Activated CD4-positive, CD25-positive, alpha-beta regulatory T cell (primary cell): Measurements from ENCODE around the gene MYO1F.
"Not testable (repeated sequence)": the region's sequence is repeated elsewhere in the genome, so short reads cannot be mapped to it uniquely, and the experiment has no call there.

Experiments
- DNase-seq, 4 experiments: peaks; one replicate each; lab custom pipeline; 2025; lab: John Stamatoyannopoulos, UW

Gene MYO1F

GRCh38 chr19:8517551-8518442 lies 59.4 kb downstream of the MYO1F start:
- peak in 2 of 4 experiments; percentile 41 to 50 for DNase-seq

GRCh38 chr19:8515317-8515716 lies 61.9 kb downstream of the MYO1F start:
- DNase-seq: no peak

- DNase-seq: not testable (repeated sequence)
These were observed 62.7 kb downstream of the MYO1F start for GRCh38 chr19:8514505-8515009.

GRCh38 chr19:8513687-8514504 lies 63.3 kb downstream of the MYO1F start, which contains the start of gene ZNF414:
Gene ZNF414 (minus strand): TSS chr19:8514167. CDS start chr19:8514046, 121 bp downstream.
- DNase-seq: peak; percentile 93 to 96 (median 94)

GRCh38 chr19:8513036-8513686 lies 64.1 kb downstream of the MYO1F start:
- no peak for DNase-seq

- DNase-seq: no peak
These were observed 64.9 kb downstream of the MYO1F start for GRCh38 chr19:8512115-8512967.

GRCh38 chr19:8511573-8512101 lies 65.6 kb downstream of the MYO1F start:
- DNase-seq: no peak

- DNase-seq: no peak
These were observed 66.6 kb downstream of the MYO1F start for GRCh38 chr19:8510589-8511115.

- DNase-seq: no peak
These were observed 70.8 kb downstream of the MYO1F start for GRCh38 chr19:8506402-8506957.

- DNase-seq: peak; percentile 33 to 63 (median 52)
These were observed 71.4 kb downstream of the MYO1F start for GRCh38 chr19:8505680-8506401.

GRCh38 chr19:8504919-8505318 lies 72.3 kb downstream of the MYO1F start:
- no peak for DNase-seq

- no peak for DNase-seq
These were observed 73.1 kb downstream of the MYO1F start for GRCh38 chr19:8504171-8504570.

- DNase-seq: no peak
These were observed 73.7 kb downstream of the MYO1F start for GRCh38 chr19:8503510-8503909.

- no peak for DNase-seq
These were observed 75.3 kb downstream of the MYO1F start for GRCh38 chr19:8501981-8502380.

- DNase-seq: no peak
These were observed 75.7 kb downstream of the MYO1F start for GRCh38 chr19:8501516-8501915.

- no peak for DNase-seq
These were observed 77.1 kb downstream of the MYO1F start for GRCh38 chr19:8500158-8500557.

- DNase-seq: no peak
These were observed 78.0 kb downstream of the MYO1F start for GRCh38 chr19:8499048-8499833.

- DNase-seq: no peak
These were observed 78.9 kb downstream of the MYO1F start for GRCh38 chr19:8498295-8498694.

GRCh38 chr19:8494158-8494557 lies 83.1 kb downstream of the MYO1F start:
- DNase-seq: no peak
